Endometrial microvascular endothelial cells (primary cell): ENCODE data around the gene HERC3. TPM values are rescaled to one million over a fixed set of nuclear protein-coding genes. Genes with fewer than 3 reads are reported as not detected.

Experiments
- in situ Hi-C: cut with HindIII; loops from 2 replicates; pipeline ENCODE4 v1.10.0; 2017; ENCODE audit warnings: low sequenced_read_pairs, low pct_unique_long_range_greater_than_20kb; ENCODE audit errors: inconsistent ontology term
- total RNA-seq: library from RNA; depleted of rRNA; stranded (reverse); fragments of >200 nt; gene quantifications from one replicate; pipeline ENCODE4 v1.2.3, GENCODE V29; 2015; ENCODE audit errors: inconsistent ontology term

HERC3 gene
- total RNA-seq, 1 donor from 2014 or later = 42.0 TPM

DNA sequence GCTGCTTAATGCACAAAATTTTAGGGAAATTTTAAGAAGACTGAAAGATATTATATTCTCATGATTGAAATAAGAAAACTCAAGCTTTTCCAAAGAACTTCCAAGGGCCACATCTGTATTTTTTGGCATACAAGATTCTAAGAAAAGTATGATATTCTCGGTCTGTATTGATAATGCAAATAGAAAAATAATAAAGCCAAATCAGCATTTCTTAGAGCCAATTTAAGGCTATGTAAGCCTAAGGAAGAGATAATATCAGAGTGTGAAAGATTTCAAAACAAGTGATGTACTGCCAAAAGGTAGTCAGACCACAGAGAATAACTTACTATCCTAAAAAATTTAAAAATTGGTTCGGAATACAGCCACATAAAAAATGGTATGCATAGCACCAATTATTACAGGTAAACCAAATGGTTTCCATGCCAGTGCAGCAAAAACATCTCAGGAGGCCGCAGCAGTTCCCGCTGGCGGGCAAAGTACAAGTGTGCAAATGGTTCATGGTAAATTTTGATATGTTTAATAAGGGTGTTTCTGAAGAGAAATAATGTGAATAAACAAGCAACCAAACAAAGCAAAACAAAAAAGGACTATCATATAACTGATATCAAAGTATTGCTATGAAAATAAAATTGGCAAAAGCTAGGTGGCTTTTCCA is 140.6 kb downstream of the HERC3 start:
- in situ Hi-C loops = no loop called here

- in situ Hi-C loops = no loop called here
Measured at GRCh38 chr4:88734403-88734949, 142.2 kb downstream of the HERC3 start.

GRCh38 chr4:88735564-88735963 is 143.3 kb downstream of the HERC3 start:
- in situ Hi-C loops = no loop called here

DNA sequence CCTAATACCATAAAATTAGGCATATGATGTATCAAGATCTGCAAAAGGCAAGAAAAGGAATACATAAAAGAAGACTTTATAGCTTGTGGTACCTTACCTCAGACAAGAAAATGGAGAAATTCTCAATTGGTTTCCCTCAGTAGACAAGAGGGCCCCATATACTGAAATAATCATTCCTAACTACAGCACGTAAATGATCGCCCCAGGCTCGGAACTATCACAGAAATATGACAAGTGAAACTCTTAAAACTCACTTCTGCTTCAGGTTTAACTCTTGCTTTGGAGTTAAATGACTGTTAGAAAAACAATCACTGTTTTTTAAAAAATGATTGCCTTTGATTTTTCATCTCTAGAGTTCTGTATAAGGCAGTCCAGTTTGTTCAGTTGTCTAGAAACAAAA is 144.0 kb downstream of the HERC3 start:
- in situ Hi-C loops = no loop called here

- in situ Hi-C loops = no loop called here
Measured at GRCh38 chr4:88737307-88737941, 145.1 kb downstream of the HERC3 start.

DNA sequence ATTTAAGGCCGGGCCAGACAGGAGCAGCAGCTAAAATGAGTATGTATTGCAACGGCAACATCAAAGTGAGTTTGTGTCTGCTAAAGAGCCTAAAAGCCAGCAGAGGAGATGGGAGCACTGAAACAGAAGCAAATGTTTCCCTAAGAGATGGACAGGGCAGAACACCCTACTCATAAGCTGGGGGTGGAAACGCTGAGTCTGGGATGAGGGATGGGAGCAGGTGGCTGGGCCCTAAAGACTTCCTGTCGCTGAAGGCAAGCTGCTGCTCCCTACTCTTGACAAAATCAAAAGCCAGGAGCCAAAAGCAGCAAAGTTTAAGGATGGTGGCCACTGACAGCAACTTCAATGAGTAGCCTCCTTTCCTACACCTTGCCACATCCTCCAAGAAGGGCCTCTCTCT is 145.9 kb downstream of the HERC3 start:
- in situ Hi-C loops = no loop called here

DNA sequence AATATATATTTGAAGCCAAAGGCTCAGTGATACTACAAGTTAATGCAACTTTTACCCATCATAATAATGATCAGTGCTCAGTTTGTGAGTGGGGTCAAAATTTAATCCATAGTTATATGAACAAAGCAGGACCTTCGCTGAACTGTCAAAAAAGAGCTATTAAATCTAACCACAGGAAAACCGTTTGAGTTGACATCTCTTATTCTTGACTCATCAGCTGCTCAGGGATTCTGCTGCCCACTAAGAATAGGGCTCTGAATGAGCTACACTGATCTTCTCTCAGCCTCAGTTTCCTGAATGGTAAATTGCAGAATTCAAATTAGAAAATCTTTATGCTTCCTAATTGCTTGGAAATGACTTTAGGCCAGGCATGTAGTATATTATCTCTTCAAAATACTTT is 150.3 kb downstream of the HERC3 start:
- in situ Hi-C loops = no loop called here

DNA sequence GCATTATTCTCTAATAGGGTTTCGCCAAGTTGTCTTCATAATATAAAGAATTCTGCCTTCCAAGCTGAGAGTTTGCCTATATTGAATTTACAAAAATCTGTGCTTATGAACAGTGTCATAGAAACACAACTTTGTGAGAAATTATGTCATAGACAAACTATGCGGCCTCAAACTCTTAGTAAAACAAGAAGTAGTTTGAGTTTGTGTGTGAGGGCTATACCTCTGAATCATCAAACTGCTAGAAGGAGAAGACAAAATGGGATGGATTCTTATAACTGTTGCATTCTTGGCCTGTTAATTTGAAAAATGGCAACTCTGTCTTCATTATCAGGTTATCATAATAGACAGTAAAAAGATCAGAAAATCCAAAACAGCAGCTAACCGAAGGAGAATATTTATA is 151.4 kb downstream of the HERC3 start:
- in situ Hi-C loops = no loop called here

DNA sequence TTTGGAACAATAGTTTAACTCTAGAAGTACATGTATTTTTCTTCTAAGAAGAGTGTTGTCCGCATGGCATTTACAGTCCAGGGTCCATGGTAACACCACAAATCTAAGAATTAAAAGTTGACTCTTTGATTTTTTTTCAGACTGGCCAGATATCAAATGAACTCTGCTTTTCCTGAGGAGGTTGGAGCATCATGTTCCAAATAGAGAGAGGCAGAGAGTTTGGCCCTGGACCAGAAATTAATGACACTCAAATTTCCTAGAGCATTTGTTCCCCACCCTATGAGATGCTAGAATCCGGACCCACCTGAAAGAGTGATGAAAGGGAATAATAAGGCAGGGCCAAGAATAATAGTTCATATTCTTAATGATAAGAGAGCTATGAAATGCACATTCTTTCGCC is 152.3 kb downstream of the HERC3 start:
- in situ Hi-C loops = no loop called here

DNA sequence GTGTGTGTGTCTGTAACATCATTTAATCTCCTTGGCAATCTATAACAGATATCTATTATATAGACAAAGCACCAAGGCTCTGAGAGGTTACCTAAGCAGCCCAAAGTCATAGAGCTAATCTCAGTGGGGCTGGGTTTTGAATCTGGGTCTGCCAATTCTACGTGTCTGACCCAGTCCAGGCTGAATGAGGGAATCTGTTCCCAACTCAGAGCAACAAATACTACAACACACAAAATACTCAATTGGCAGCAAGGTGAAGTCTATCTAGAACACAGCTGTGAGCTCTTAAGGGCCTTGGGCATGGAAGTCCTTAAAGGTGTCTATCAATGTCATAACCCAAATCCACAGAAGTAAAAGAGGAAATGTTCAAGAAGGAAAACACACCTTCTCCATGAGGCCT is 152.9 kb downstream of the HERC3 start:
- in situ Hi-C loops = no loop called here

GRCh38 chr4:88745581-88746163 is 153.4 kb downstream of the HERC3 start:
- in situ Hi-C loops = no loop called here

DNA sequence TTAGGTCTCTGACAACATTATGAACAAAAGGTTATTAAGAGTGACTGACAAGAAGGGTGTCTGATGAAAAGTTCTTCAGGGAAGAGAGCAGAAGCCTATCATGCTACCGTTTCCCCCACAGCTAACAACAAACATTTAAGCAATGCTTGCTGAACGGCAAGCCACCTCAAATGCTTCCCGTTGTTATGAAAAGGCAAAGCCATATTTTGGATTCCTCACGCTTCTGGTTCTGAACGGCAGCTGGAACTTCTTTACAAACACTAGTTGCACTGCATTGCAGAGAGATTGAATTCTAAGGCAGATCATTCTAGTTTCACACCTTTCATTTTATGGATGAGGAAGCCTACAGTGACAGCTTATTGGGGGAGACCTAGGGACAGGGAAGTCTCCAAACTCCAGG is 153.9 kb downstream of the HERC3 start:
- in situ Hi-C loops = no loop called here

DNA sequence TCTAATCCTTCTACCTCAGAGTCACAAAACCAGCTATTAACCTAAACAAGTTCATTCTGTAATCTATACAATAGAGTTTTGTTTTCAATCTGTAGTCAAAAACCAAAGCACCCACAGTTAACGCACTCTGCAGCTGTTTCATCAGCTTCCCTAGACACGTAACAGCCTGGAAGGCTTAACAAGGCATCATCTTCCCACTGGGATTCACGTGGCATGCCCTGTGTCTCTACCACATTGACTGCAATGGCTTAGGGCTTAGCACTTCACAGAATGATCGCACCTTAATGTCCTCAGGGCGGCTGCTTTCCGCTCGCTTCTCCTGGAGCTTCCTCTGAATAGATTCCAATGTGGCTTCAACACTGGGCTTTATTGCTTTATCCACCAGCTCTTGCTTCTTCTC is 155.1 kb downstream of the HERC3 start:
- in situ Hi-C loops = no loop called here

- in situ Hi-C loops = no loop called here
Measured at GRCh38 chr4:88750369-88750768, 158.1 kb downstream of the HERC3 start.

- in situ Hi-C loops = no loop called here
Measured at GRCh38 chr4:88751258-88752075, 159.2 kb downstream of the HERC3 start.

- in situ Hi-C loops = no loop called here
Measured at GRCh38 chr4:88752076-88752463, 159.8 kb downstream of the HERC3 start.

GRCh38 chr4:88752754-88753153 is 160.5 kb downstream of the HERC3 start:
- in situ Hi-C loops = no loop called here

DNA sequence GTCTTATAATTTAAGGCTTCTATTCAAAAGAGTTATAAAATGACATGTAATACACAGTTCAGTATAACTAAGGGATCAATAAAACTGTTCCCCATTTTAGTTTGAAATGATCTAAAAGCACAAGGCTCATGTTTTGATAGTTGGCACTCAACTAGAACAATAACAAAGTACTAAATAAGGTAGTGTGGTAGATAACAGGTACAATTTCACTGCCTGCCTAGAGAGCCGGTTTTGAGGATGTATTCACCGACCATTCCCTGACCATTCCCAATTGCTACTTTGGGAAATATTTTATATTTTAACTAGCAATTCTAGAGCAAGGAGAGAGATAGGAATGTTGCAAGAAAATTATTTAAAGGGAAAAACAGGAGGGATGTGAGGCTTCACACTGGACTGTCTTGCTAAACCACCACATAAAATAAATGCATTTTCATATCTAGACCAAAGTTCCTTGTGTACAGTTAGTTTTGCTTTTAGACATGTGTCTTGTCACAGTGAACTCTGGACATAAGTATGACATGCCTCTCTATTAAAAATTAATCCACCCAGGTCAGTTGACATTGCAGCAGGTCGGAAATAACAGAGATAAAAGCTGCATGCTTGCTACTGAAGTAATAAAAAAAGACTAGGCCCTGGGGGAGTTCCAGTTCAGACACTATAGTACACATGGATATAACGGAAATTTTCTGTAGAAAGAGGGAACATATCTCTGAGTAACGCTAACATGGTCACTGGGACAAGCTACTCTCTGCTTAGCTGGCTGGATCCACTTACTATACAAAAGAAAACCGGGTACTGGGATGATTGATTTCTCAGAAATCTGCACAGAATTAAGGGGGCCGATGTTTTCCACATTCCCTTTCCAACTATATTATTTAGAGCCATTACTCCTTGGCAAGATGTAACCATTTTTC is 161.6 kb downstream of the HERC3 start:
- in situ Hi-C loops = no loop called here

DNA sequence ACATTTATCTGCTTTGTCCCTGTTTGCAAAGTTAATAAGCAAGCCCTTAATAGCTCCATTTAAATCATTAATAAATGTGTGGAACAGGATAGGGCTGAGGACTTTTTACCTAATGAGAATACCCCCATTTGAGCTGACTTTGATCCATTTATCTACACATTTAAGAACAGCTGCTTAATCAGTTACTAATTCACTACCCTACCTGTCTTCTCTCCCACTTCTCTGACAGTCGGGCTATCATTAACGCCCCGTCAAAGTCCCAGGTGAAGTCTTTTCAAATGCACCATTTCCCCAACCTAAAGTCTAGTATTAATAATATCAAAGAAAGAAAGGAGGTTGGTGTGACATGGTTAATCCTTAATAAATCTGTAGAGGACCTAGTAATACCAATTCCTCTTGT is 162.5 kb downstream of the HERC3 start:
- in situ Hi-C loops = no loop called here
